ENCODE measurements around the gene CCDC51.
A peak's percentile ranks its signal among the peaks of the same experiment; 100 is the strongest.

- TF ChIP-seq, protein P1, sequence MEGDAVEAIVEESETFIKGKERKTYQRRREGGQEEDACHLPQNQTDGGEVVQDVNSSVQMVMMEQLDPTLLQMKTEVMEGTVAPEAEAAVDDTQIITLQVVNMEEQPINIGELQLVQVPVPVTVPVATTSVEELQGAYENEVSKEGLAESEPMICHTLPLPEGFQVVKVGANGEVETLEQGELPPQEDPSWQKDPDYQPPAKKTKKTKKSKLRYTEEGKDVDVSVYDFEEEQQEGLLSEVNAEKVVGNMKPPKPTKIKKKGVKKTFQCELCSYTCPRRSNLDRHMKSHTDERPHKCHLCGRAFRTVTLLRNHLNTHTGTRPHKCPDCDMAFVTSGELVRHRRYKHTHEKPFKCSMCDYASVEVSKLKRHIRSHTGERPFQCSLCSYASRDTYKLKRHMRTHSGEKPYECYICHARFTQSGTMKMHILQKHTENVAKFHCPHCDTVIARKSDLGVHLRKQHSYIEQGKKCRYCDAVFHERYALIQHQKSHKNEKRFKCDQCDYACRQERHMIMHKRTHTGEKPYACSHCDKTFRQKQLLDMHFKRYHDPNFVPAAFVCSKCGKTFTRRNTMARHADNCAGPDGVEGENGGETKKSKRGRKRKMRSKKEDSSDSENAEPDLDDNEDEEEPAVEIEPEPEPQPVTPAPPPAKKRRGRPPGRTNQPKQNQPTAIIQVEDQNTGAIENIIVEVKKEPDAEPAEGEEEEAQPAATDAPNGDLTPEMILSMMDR (IDR thresholded peaks at IDR 0.05), result no peak
- TF ChIP-seq POLR2A (IDR thresholded peaks at IDR 0.05) (peak; percentile 49 to 78), POLR2AphosphoS5 (IDR thresholded peaks at IDR 0.05; ENCODE audit: insufficient read depth in 1 of 2, low read depth in 1 of 2) (peak; percentile 73 to 90)
Measured at GRCh38 chr3:48446425-48447193, 6.7 kb upstream of the CCDC51 start, which contains the start of gene ATRIP.
